ENCODE results near the gene POC5. TPM values are rescaled to one million over a fixed set of nuclear protein-coding genes. Genes with fewer than 3 reads are reported as not detected.
A peak's percentile ranks its signal among the peaks of the same experiment; 100 is the strongest.

Gene POC5
- total and polyA plus RNA-seq, 2 of the 13 experiments (the other 11 are each of a cell fraction or from before 2014, with no cell fraction given): 6.9 to 9.3 TPM

GRCh38 chr5:75717082-75717922, at the start of gene POC5 (continued):
- TF ChIP-seq, protein P1, sequence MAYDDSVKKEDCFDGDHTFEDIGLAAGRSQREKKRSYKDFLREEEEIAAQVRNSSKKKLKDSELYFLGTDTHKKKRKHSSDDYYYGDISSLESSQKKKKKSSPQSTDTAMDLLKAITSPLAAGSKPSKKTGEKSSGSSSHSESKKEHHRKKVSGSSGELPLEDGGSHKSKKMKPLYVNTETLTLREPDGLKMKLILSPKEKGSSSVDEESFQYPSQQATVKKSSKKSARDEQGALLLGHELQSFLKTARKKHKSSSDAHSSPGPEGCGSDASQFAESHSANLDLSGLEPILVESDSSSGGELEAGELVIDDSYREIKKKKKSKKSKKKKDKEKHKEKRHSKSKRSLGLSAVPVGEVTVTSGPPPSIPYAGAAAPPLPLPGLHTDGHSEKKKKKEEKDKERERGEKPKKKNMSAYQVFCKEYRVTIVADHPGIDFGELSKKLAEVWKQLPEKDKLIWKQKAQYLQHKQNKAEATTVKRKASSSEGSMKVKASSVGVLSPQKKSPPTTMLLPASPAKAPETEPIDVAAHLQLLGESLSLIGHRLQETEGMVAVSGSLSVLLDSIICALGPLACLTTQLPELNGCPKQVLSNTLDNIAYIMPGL (CRISPR knock-in tag; IDR thresholded peaks at IDR 0.05; ENCODE audit: borderline replicate concordance in 1 of 2, low read depth in 1 of 2): peak in 1 of 2 experiments; percentile 60; a peak in 1 of 4 replicates
- TF ChIP-seq FOXM1 (CRISPR knock-in tag; IDR thresholded peaks at IDR 0.05) (no peak), ZNF180 (CRISPR knock-in tag; IDR thresholded peaks at IDR 0.05; ENCODE audit: borderline replicate concordance, low read depth) (no peak), NPAS2 (CRISPR knock-in tag; IDR thresholded peaks at IDR 0.05; ENCODE audit: borderline replicate concordance) (no peak), ZNF737 (CRISPR knock-in tag; IDR thresholded peaks at IDR 0.05; ENCODE audit: borderline replicate concordance) (no peak; the same call in 1 of the 2 replicates), KDM4B (CRISPR knock-in tag; IDR thresholded peaks at IDR 0.05) (no peak), CEBPG (CRISPR knock-in tag; IDR thresholded peaks at IDR 0.05) (no peak), ZNF7 (CRISPR knock-in tag; IDR thresholded peaks at IDR 0.05) (no peak), RFX5 (IDR thresholded peaks at IDR 0.05; ENCODE audit: low read depth, low read length) (no peak), ZFP37 (CRISPR knock-in tag; IDR thresholded peaks at IDR 0.05; ENCODE audit: borderline replicate concordance) (no peak), CEBPB (IDR thresholded peaks at IDR 0.05; ENCODE audit: borderline replicate concordance, low read depth, low read length) (no peak), E2F1 (CRISPR knock-in tag; IDR thresholded peaks at IDR 0.05) (0 out of 2 replicates have a peak, but pooled peaks have one; percentile 57), IRF2 (CRISPR knock-in tag; IDR thresholded peaks at IDR 0.05) (peak; percentile 16), NBN (conservative IDR thresholded peaks at IDR 0.05) (no peak), SOX13 (IDR thresholded peaks at IDR 0.05) (no peak), SOX13 (CRISPR knock-in tag; conservative IDR thresholded peaks at IDR 0.05 in 1 of 2, IDR thresholded peaks at IDR 0.05 in 1 of 2) (no peak; a peak in 1 of 4 replicates), ZSCAN21 (CRISPR knock-in tag; IDR thresholded peaks at IDR 0.05; ENCODE audit: borderline replicate concordance) (peak; percentile 26; the same call in 1 of the 2 replicates), ZNF121 (CRISPR knock-in tag; IDR thresholded peaks at IDR 0.05) (no peak), ZFP36 (IDR thresholded peaks at IDR 0.05; ENCODE audit: borderline replicate concordance, low read depth, low read length, partially characterized antibody) (no peak), AKAP8 (CRISPR knock-in tag; IDR thresholded peaks at IDR 0.05) (no peak)
- TF ChIP-seq, protein P2, sequence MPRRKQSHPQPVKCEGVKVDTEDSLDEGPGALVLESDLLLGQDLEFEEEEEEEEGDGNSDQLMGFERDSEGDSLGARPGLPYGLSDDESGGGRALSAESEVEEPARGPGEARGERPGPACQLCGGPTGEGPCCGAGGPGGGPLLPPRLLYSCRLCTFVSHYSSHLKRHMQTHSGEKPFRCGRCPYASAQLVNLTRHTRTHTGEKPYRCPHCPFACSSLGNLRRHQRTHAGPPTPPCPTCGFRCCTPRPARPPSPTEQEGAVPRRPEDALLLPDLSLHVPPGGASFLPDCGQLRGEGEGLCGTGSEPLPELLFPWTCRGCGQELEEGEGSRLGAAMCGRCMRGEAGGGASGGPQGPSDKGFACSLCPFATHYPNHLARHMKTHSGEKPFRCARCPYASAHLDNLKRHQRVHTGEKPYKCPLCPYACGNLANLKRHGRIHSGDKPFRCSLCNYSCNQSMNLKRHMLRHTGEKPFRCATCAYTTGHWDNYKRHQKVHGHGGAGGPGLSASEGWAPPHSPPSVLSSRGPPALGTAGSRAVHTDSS (CRISPR knock-in tag; conservative IDR thresholded peaks at IDR 0.05): no peak
- TF ChIP-seq, protein P3, sequence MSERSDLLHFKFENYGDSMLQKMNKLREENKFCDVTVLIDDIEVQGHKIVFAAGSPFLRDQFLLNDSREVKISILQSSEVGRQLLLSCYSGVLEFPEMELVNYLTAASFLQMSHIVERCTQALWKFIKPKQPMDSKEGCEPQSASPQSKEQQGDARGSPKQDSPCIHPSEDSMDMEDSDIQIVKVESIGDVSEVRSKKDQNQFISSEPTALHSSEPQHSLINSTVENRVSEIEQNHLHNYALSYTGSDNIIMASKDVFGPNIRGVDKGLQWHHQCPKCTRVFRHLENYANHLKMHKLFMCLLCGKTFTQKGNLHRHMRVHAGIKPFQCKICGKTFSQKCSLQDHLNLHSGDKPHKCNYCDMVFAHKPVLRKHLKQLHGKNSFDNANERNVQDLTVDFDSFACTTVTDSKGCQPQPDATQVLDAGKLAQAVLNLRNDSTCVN (CRISPR knock-in tag; IDR thresholded peaks at IDR 0.05; ENCODE audit: borderline replicate concordance): no peak
- TF ChIP-seq, protein P4, sequence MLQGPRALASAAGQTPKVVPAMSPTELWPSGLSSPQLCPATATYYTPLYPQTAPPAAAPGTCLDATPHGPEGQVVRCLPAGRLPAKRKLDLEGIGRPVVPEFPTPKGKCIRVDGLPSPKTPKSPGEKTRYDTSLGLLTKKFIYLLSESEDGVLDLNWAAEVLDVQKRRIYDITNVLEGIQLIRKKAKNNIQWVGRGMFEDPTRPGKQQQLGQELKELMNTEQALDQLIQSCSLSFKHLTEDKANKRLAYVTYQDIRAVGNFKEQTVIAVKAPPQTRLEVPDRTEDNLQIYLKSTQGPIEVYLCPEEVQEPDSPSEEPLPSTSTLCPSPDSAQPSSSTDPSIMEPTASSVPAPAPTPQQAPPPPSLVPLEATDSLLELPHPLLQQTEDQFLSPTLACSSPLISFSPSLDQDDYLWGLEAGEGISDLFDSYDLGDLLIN (CRISPR knock-in tag; IDR thresholded peaks at IDR 0.05; ENCODE audit: borderline replicate concordance): 0 out of 2 replicates have a peak, but pooled peaks have one; percentile 47
